Measurements from ENCODE around the gene RBM42.

DNA sequence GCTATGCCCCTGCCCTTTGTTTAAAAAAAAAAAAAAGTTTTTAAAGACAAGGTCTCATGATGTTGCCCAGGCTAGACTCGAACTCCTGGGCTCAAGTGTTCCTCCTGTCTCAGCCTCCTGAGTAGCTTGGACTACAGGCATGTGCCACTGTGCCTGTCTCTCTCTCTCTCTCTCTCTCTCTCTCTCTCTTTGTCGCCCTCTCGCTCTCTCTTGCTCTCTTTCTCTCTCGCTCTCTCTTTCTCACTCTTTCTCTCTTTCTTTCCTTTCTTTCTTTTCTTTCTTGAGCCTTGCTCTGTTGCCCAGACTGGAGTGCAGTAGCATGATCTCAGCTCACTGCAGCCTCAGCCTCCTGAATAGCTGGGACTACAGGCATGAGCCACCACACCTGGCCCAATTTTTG lies 26.8 kb downstream of the RBM42 start:
- TF ChIP-seq, protein P1, sequence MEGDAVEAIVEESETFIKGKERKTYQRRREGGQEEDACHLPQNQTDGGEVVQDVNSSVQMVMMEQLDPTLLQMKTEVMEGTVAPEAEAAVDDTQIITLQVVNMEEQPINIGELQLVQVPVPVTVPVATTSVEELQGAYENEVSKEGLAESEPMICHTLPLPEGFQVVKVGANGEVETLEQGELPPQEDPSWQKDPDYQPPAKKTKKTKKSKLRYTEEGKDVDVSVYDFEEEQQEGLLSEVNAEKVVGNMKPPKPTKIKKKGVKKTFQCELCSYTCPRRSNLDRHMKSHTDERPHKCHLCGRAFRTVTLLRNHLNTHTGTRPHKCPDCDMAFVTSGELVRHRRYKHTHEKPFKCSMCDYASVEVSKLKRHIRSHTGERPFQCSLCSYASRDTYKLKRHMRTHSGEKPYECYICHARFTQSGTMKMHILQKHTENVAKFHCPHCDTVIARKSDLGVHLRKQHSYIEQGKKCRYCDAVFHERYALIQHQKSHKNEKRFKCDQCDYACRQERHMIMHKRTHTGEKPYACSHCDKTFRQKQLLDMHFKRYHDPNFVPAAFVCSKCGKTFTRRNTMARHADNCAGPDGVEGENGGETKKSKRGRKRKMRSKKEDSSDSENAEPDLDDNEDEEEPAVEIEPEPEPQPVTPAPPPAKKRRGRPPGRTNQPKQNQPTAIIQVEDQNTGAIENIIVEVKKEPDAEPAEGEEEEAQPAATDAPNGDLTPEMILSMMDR (conservative IDR thresholded peaks at IDR 0.05 in 1 of 2, IDR thresholded peaks at IDR 0.05 in 1 of 2; ENCODE audit: low read depth in 1 of 2, low read length in 2 of 2), result no peak
- no peak for TF ChIP-seq EZH2 (IDR thresholded peaks at IDR 0.05; ENCODE audit: low read length, missing control alignments)
